PC-9 (cell line): ENCODE data around the gene PRSS33. TPM values are rescaled to one million over a fixed set of nuclear protein-coding genes. Genes with fewer than 3 reads are reported as not detected.

Experiments used
- BruUV-seq: library from RNA; stranded (reverse); fragments of 400-500 nt; replicated peaks from 2 replicates; lab custom pipeline; 2021; lab: Mats Ljungman, UMichigan
- CTCF ChIA-PET: fragments of 300-600 bp; sonication (Branson Sonifier 250); formaldehyde crosslinking; loops from one replicate; lab custom pipeline; 2022; ENCODE audit warnings: antibody characterized with exemption; lab: Charles Lee
- POLR2A ChIA-PET: fragments of 300-600 bp; sonication (Branson Sonifier 250); formaldehyde crosslinking; loops from one replicate; lab custom pipeline; 2022; ENCODE audit warnings: antibody characterized with exemption; ENCODE audit not compliant: unreplicated experiment; lab: Charles Lee
- DNase-seq, 2 experiments: peaks; one replicate each; pipeline versions ENCODE4 v3.0.0 to v3.0.0-alpha.2; 2015 to 2022; ENCODE audit warnings: mixed read lengths in 1 of 2
- H2AFZ ChIP-seq: fragments of 200-600 bp; sonication (generic); 2 replicates; pipeline ENCODE4 v1.8.1; 2017; ENCODE audit warnings: antibody characterized with exemption
- H3F3A ChIP-seq: fragments of 200-600 bp; sonication (generic); 2 replicates; pipeline ENCODE4 v1.8.1; 2017; ENCODE audit warnings: antibody characterized with exemption, mild to moderate bottlenecking, low read depth; ENCODE audit not compliant: insufficient read depth
- H3K27ac ChIP-seq: fragments of 200-600 bp; sonication (generic); 2 replicates; pipeline ENCODE4 v1.6.1; 2016; ENCODE audit warnings: mixed run types
- H3K27me3 ChIP-seq: fragments of 200-600 bp; sonication (generic); 2 replicates; pipeline ENCODE4 v1.6.1; 2016; ENCODE audit warnings: low read depth, mixed run types; ENCODE audit not compliant: insufficient read depth
- H3K36me3 ChIP-seq: fragments of 200-600 bp; sonication (generic); 2 replicates; pipeline ENCODE4 v1.6.1; 2016; ENCODE audit warnings: low read depth, mixed run types
- H3K4me1 ChIP-seq: fragments of 200-600 bp; sonication (generic); replicated peaks from 2 replicates; pipeline ENCODE4 v1.6.1; 2016; ENCODE audit warnings: mixed run types; ENCODE audit not compliant: insufficient read depth
- H3K4me2 ChIP-seq: fragments of 200-600 bp; sonication (generic); 2 replicates; pipeline ENCODE4 v1.6.1; 2017; ENCODE audit warnings: mixed run types
- H3K4me3 ChIP-seq: fragments of 200-600 bp; sonication (generic); 2 replicates; pipeline ENCODE4 v1.6.1; 2016; ENCODE audit warnings: mixed run types
- H3K79me2 ChIP-seq: fragments of 200-600 bp; sonication (generic); 2 replicates; pipeline ENCODE4 v1.6.1; 2017; ENCODE audit warnings: low read depth, mixed run types
- H3K9me2 ChIP-seq: fragments of 200-600 bp; sonication (generic); 2 replicates; pipeline ENCODE4 v1.8.1; 2017; ENCODE audit warnings: mild to moderate bottlenecking; ENCODE audit not compliant: insufficient read depth
- H3K9me3 ChIP-seq: fragments of 200-600 bp; sonication (generic); 2 replicates; pipeline ENCODE4 v1.8.1; 2016; ENCODE audit warnings: low read depth; ENCODE audit not compliant: insufficient read depth
- H4K20me1 ChIP-seq: fragments of 200-600 bp; sonication (generic); 2 replicates; pipeline ENCODE4 v1.8.1; 2017; ENCODE audit not compliant: insufficient read depth
- CTCF ChIP-seq: fragments of 200-600 bp; sonication (generic); conservative IDR thresholded peaks from 2 replicates; pipeline ENCODE4 v1.6.1; 2017; ENCODE audit warnings: mixed run types, antibody characterized with exemption, mild to moderate bottlenecking, moderate library complexity
- EZH2 ChIP-seq: fragments of 200-600 bp; sonication (generic); IDR thresholded peaks from 2 replicates; pipeline ENCODE4 v1.8.0; 2017; ENCODE audit warnings: antibody characterized with exemption, low read depth
- intact Hi-C: fragments of 100-400 bp; cut with micrococcal nuclease; formaldehyde crosslinking; loops from one replicate; pipeline ENCODE4 v1.10.0; 2022; ENCODE audit not compliant: unreplicated experiment
- total RNA-seq: library from RNA; stranded (reverse); gene quantifications from 2 replicates; pipeline ENCODE4 v1.2.3, GENCODE V29; 2021

Gene PRSS33
- total RNA-seq, 1 experiment from 2014 or later = 0.33 TPM

- Histone ChIP-seq H3K9me2 (no peaks in the 10 kb centered on the region), H3K9me3 (no peaks in the 10 kb centered on the region), H3K4me2 (no peak overlapping the region), H3K4me3 (no peak overlapping the region), H2AFZ (no peak overlapping the region), H3K79me2 (peaks cover 44% of the 10 kb centered on the region), H3F3A (peaks cover 90% of the 10 kb centered on the region), H3K4me1 (no peaks in the 10 kb centered on the region; the same call in 1 of the 2 replicates), H3K27ac (no peak overlapping the region), H3K27me3 (no peaks in the 10 kb centered on the region), H4K20me1 (peaks cover 80% of the 10 kb centered on the region), H3K36me3 (peaks cover 40% of the 10 kb centered on the region)
- ChIA-PET CTCF (no interaction called here), POLR2A (interaction anchor here (0.6 kb wide), 1 partner anchor 94 kb away, joined by 3 read pairs; no protein-coding TSS in a partner anchor)
- no peak for TF ChIP-seq CTCF
- TF ChIP-seq EZH2 = no peak
- no TSS peak for BruUV-seq
- no peak for DNase-seq
- intact Hi-C loops = no loop called here
Observed at GRCh38 chr16:2769100-2769529, 18.2 kb downstream of the PRSS33 start.

- Histone ChIP-seq H2AFZ (no peak overlapping the region), H3K4me3 (no peak overlapping the region), H3K36me3 (peaks cover 43% of the 10 kb centered on the region), H3F3A (peaks cover 87% of the 10 kb centered on the region), H4K20me1 (peaks cover 83% of the 10 kb centered on the region), H3K4me2 (no peak overlapping the region), H3K4me1 (no peaks in the 10 kb centered on the region; the same call in 1 of the 2 replicates), H3K9me3 (no peaks in the 10 kb centered on the region), H3K27me3 (no peaks in the 10 kb centered on the region), H3K79me2 (peaks cover 47% of the 10 kb centered on the region), H3K27ac (no peak overlapping the region), H3K9me2 (no peaks in the 10 kb centered on the region)
- intact Hi-C loops = no loop called here
- TF ChIP-seq CTCF (no peak), EZH2 (no peak)
- no TSS peak for BruUV-seq
- POLR2A ChIA-PET = interaction anchor here (0.6 kb wide), 1 partner anchor 95 kb away, joined by 3 read pairs; no protein-coding TSS in a partner anchor
- CTCF ChIA-PET = no interaction called here
- no peak for DNase-seq
Observed at GRCh38 chr16:2768403-2769089, 18.8 kb downstream of the PRSS33 start.

- Histone ChIP-seq H3K4me1 (no peaks in the 10 kb centered on the region; the same call in 1 of the 2 replicates), H3K4me3 (no peak overlapping the region), H3K9me2 (no peaks in the 10 kb centered on the region), H2AFZ (no peak overlapping the region), H3K79me2 (peaks cover 51% of the 10 kb centered on the region), H3K4me2 (no peak overlapping the region), H3K9me3 (no peaks in the 10 kb centered on the region), H3K27me3 (no peaks in the 10 kb centered on the region), H3F3A (peaks cover 87% of the 10 kb centered on the region), H4K20me1 (peaks cover 81% of the 10 kb centered on the region), H3K27ac (no peak overlapping the region), H3K36me3 (peaks cover 48% of the 10 kb centered on the region)
- intact Hi-C loops = no loop called here
- ChIA-PET CTCF (no interaction called here), POLR2A (interaction anchor here (0.7 kb wide), 1 partner anchor 92 kb away, joined by 4 read pairs; no protein-coding TSS in a partner anchor)
- TF ChIP-seq CTCF (no peak), EZH2 (no peak)
- no peak for DNase-seq
- BruUV-seq = no TSS peak
Observed at GRCh38 chr16:2767891-2768290, 19.5 kb downstream of the PRSS33 start.
